Uterus (tissue), 4 donors: ENCODE measurements around the gene IL1RAPL2. TPM values are rescaled to one million over a fixed set of nuclear protein-coding genes. Genes with fewer than 3 reads are reported as not detected.

Source experiments
- DNase-seq, 2 donors: peaks; one replicate each; pipeline ENCODE4 v3.0.0-alpha.2; 2019 to 2020
- H3K27ac ChIP-seq, 2 donors: fragments of 200-600 bp; sonication (generic); 1 replicate in 1 of 2; 2 replicates in 1 of 2; pipeline ENCODE4 v1.5.1; 2016 to 2018
- H3K27me3 ChIP-seq, 2 donors: fragments of 200-600 bp; sonication (generic); one replicate each; pipeline ENCODE4 v1.5.1; 2018 to 2019; ENCODE audit warnings: control low read depth in 1 of 2
- H3K36me3 ChIP-seq, 2 donors: fragments of 200-600 bp; sonication (generic); one replicate each; pipeline ENCODE4 v1.5.1; 2019; ENCODE audit warnings: control low read depth in 1 of 2
- H3K4me1 ChIP-seq, 2 donors: fragments of 200-600 bp; sonication (generic); one replicate each; pipeline ENCODE4 v1.5.1; 2018 to 2019; ENCODE audit warnings: control low read depth in 1 of 2
- H3K4me3 ChIP-seq, 2 donors: fragments of 200-600 bp; sonication (generic); 1 replicate in 1 of 2; 2 replicates in 1 of 2; pipeline ENCODE4 v1.5.1; 2018 to 2019; ENCODE audit warnings: mild to moderate bottlenecking in 1 of 2
- H3K9me3 ChIP-seq, 2 donors: fragments of 200-600 bp; sonication (generic); one replicate each; pipeline ENCODE4 v1.5.1; 2019; ENCODE audit warnings: control low read depth in 1 of 2
- CTCF ChIP-seq, 4 experiments: fragments of 200-600 bp in 2 of 4; fragments of 450-650 bp in 2 of 4; sonication (generic) in 2 of 4; IDR thresholded peaks; one replicate each; pipeline ENCODE4 v1.5.1; 2016 to 2019; ENCODE audit warnings: antibody characterized with exemption in 4 of 4, mild to moderate bottlenecking in 2 of 4, moderate library complexity in 1 of 4
- POLR2A ChIP-seq, 2 donors: fragments of 450-650 bp; IDR thresholded peaks; one replicate each; pipeline ENCODE4 v1.6.1; 2016; ENCODE audit warnings: antibody characterized with exemption in 2 of 2, mild to moderate bottlenecking in 1 of 2, moderate library complexity in 1 of 2
- intact Hi-C: fragments of 100-400 bp; cut with DNase I; formaldehyde crosslinking; loops from one replicate; pipeline ENCODE4 v1.15.1; 2023; ENCODE audit warnings: low total_unique reads
- total RNA-seq, 4 donors: library from RNA; depleted of rRNA in 3 of 4; stranded (reverse); fragments of >200 nt in 3 of 4; gene quantifications; one replicate each; pipeline versions ENCODE4 v1.1.0 to v1.2.4, GENCODE V29; 2014 to 2023
- donor health status: DM: yes; HTN: yes; CAD: no.

Gene IL1RAPL2
- total RNA-seq, 4 donors from 2014 or later, result 2.1 TPM; not detected in 3

GRCh38 chrX:105477351-105477750 lies 911.4 kb downstream of the IL1RAPL2 start:
- Histone ChIP-seq H3K4me3 (no peak overlapping the region), H3K9me3 (no peaks in the 10 kb centered on the region), H3K27me3 (no peaks in the 10 kb centered on the region), H3K27ac (no peak overlapping the region), H3K4me1 (no peaks in the 10 kb centered on the region), H3K36me3 (no peaks in the 10 kb centered on the region)
- intact Hi-C loops, result no loop called here
- TF ChIP-seq POLR2A (IDR thresholded peaks at IDR 0.05) (no peak), CTCF (IDR thresholded peaks at IDR 0.05) (no peak)
- no peak for DNase-seq

GRCh38 chrX:105480646-105481310 lies 914.8 kb downstream of the IL1RAPL2 start:
- Histone ChIP-seq H3K4me3 (no peak overlapping the region), H3K4me1 (no peaks in the 10 kb centered on the region), H3K9me3 (no peaks in the 10 kb centered on the region), H3K27me3 (no peaks in the 10 kb centered on the region), H3K27ac (no peak overlapping the region), H3K36me3 (no peaks in the 10 kb centered on the region)
- intact Hi-C loops, result no loop called here
- TF ChIP-seq CTCF (IDR thresholded peaks at IDR 0.05), result no peak
- no peak for TF ChIP-seq POLR2A (IDR thresholded peaks at IDR 0.05)
- DNase-seq, result no peak

GRCh38 chrX:105483011-105483410 lies 917.0 kb downstream of the IL1RAPL2 start:
- intact Hi-C loops, result no loop called here
- no peaks in the 10 kb centered on the region for H3K36me3 ChIP-seq
- H3K4me1 ChIP-seq, result no peaks in the 10 kb centered on the region
- DNase-seq, result no peak
- no peak overlapping the region for H3K4me3 ChIP-seq
- no peak overlapping the region for H3K27ac ChIP-seq
- no peak for TF ChIP-seq CTCF (IDR thresholded peaks at IDR 0.05)
- TF ChIP-seq POLR2A (IDR thresholded peaks at IDR 0.05), result no peak
- no peaks in the 10 kb centered on the region for H3K27me3 ChIP-seq
- no peaks in the 10 kb centered on the region for H3K9me3 ChIP-seq

GRCh38 chrX:105488716-105489115 lies 922.7 kb downstream of the IL1RAPL2 start:
- no peak overlapping the region for H3K27ac ChIP-seq
- no peaks in the 10 kb centered on the region for H3K27me3 ChIP-seq
- H3K9me3 ChIP-seq, result no peaks in the 10 kb centered on the region
- DNase-seq, result no peak
- intact Hi-C loops, result no loop called here
- H3K4me1 ChIP-seq, result no peaks in the 10 kb centered on the region
- no peaks in the 10 kb centered on the region for H3K36me3 ChIP-seq
- H3K4me3 ChIP-seq, result no peak overlapping the region
- TF ChIP-seq POLR2A (IDR thresholded peaks at IDR 0.05) (no peak), CTCF (IDR thresholded peaks at IDR 0.05) (no peak)

- H3K4me3 ChIP-seq, result no peak overlapping the region
- H3K27ac ChIP-seq, result no peak overlapping the region
- H3K36me3 ChIP-seq, result no peaks in the 10 kb centered on the region
- intact Hi-C loops, result no loop called here
- no peaks in the 10 kb centered on the region for H3K27me3 ChIP-seq
- no peaks in the 10 kb centered on the region for H3K4me1 ChIP-seq
- DNase-seq, result no peak
- H3K9me3 ChIP-seq, result no peaks in the 10 kb centered on the region
- TF ChIP-seq CTCF (IDR thresholded peaks at IDR 0.05) (no peak), POLR2A (IDR thresholded peaks at IDR 0.05) (no peak)
Observed at GRCh38 chrX:105495376-105495775, 929.4 kb downstream of the IL1RAPL2 start.
